HG03280 (cell line): ENCODE measurements around the gene AUTS2.

Experiments used
- ATAC-seq: cut with Tn5 transposase; IDR thresholded peaks from one replicate; pipeline ENCODE4 v1.9.1; 2021; ENCODE audit warnings: mild to moderate bottlenecking, moderate library complexity; ENCODE audit not compliant: unreplicated experiment

The AUTS2 gene

DNA sequence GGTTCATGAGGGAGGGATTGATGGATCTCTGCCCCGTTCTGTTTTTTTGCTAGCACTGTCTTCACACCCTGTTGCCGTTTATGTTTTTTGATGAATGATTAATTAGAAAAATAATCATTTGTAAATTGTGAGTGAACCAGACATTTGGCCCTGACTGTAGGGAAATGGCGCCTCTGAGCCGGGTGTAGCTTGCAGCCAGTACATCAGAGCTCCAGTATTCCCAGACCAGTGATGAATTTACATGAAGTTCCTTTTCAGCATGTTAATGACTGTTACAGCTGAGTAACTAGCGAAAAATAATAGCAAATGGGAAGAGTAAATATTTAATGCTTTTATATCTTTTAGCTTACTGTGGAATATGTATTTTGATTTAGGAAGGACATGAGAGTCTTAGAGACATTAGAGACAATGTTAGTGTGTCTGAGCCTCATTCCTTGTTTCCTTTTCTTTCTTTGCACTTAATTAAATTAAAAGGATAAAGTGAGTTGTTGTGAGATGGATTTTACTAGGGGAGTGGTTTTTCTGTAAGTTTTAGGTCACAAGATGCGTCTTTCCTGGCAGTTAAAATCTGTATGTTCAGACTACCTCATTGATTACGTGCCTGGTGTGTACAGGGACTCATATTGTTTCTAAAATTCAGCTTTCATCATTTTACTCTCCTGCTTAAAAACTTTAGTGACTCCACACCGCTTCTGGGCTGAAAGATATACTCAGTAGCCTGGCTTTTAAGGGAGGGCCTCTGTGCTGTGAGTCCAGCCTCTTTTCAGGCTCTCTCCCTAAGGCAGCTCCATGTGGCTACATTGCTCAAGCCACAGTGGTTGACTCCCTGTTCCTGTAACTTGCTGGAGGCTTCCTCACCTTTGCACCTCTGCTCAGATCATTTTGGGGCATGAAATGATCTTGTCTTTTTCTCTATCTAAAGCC lies 86.4 kb downstream of the AUTS2 start:
- ATAC-seq, result no peak

DNA sequence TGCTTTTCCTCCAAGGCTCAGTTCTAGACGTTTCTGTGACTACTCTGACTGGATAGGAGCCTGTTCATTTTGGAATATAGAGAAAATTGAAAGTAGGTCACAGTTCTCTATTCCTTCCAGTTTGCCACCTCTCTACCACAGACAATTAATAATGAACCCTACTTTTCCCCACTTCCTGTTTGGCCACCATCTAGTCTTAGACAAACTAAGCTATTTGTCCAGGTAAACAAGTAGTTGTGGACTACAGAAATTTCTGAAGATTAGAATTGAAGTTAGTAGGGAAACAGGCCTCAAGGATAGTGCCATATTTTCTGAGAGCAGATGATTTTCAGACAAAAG lies 87.0 kb downstream of the AUTS2 start:
- ATAC-seq, result no peak

GRCh38 chr7:69686366-69686765 lies 88.1 kb downstream of the AUTS2 start:
- ATAC-seq, result no peak

- ATAC-seq, result no peak
Observed at GRCh38 chr7:69687739-69688433, 89.6 kb downstream of the AUTS2 start.

- no peak for ATAC-seq
Observed at GRCh38 chr7:69690329-69690728, 92.1 kb downstream of the AUTS2 start.

DNA sequence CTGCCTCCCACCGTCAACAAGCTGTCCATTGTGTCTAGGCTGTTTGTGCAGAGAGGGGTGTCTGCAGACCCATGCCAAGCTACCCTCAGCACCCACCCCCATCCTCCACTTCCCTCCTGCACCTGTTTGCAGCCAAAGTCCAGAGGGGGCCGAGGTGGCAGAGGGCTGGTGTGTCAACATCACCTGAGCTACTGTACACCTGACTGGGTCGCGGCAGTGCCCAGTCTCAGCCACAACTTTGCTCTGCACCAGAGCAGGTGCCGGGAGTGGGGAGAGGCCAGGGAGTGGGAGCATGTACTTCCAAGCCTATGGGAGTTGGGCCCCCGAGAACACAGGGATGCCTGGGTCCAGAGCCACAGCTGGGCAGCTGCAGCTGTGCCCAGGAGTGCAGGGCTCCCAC lies 93.1 kb downstream of the AUTS2 start:
- ATAC-seq, result no peak

DNA sequence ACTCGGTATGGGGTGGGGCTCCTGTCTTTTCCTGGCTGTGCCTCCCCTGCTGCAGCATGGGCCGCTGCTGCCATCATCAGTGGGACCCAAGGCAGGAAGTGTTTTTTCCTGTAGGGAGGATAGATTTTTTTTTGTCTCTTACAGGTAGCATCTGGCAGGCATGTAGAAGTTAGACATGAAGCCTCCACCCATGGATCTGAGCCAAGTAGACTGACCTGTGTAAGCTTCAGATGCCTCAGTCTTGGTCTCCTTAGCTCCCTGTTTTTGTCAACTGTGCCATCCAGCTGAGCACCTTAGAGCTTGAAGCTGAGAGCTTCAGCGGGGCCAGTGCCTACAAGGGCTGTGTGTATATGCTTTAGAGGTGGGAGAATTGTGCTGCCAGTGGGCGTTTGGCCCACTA lies 93.5 kb downstream of the AUTS2 start:
- no peak for ATAC-seq

GRCh38 chr7:69692611-69693010 lies 94.3 kb downstream of the AUTS2 start:
- ATAC-seq, result no peak

DNA sequence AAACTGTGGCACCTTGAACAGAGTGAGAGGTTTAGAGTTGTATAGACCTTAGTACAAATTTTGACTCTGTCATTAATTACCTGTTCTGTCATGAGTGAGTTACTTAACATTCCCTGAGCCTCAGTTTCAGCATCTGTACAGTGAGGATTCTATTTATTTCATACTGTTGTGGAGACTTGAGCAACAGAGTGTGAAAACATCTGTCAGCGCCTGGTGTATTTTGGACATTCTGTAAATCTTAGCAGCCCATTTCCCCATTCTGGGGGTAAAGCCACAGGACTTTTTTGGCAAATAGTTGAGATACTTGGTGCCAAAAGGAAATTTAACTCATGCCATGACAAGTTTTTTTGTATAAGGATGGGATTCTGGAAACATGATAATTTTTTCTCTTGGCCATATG lies 94.8 kb downstream of the AUTS2 start:
- no peak for ATAC-seq

- ATAC-seq, result peak; percentile 73
Observed at GRCh38 chr7:69696054-69696591, 97.8 kb downstream of the AUTS2 start.

DNA sequence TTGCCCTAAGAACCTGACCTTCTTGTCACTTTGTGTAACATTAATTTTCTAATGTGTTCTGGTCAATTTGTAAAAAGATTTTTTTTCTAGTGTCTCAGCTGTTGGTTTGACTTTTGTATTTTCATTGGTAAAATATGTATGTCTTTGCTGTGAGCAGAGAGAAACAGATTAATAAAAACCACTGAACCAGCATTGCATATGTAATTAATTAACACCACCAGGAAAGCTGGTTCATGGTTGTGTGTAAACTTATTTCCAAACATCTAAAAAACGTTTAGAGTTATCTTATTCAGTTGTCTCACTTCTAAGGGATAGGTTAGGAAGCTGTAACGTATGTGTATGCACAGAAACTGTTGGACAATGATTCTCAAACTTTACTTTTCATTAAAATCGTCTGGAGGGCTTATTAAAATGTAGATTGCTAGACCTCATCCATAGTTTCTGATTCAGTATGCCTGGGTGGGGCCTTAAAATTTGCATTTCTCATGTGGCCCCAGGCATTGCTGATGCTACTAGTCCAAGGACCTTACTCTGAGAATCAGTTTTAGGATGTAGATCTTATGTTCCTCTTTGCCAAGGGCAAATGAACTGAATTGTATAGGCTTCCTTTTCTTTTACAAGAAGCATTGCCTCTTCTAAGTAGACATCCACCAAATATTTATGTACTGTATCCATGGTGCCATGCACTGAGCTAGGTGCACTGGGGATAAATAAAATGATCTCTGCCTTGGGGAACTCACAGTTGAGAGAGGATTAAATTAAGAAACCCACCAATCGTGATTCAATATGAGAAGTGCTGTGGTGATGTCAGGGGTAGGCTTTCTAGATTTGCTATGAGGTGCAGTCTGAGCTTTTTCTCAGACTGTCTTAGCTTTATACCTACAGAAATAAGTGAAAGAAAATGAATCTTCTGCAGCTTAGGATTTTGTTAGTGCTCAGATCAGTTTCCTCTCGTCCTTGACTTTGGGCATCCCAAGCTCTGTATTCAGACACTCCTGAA lies 98.7 kb downstream of the AUTS2 start:
- no peak for ATAC-seq

GRCh38 chr7:69698109-69698825 lies 100.0 kb downstream of the AUTS2 start:
- ATAC-seq, result no peak

DNA sequence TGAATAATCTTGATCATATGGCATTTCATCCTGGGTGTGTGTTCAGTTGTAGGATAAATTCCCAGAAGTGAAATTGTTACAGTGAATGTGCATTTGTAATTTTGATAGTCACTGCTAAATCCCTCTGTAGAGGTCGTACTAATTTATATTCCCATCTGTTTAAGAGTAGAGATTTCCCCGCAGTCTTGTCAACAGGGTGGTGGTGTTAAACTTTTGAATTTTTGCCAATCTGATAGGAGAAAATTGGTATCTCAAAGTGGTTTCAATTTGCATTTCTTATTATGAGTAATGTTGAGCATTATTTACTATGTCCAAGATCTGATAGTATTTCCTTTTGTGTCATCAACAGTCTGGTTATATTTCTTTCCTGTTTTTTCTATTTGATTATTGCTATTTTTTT lies 101.7 kb downstream of the AUTS2 start:
- no peak for ATAC-seq

DNA sequence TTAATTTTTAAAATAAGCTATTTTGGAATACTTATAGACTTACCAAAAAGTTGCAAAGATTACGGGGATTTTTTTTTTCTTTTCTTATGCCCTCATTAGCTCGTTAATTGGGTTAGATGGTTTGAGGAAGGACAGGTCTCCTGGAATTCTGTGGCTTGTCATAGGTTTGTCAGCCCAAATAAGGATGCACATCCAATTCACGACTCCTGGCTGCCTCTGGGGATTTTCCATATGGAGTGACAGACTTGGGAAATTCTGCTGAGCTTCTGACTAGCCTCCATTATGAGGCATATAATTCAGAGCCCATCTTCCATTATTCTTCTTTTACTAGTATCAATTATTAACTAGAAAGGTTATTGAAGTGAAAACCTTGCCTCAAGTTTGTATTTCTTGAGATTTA lies 102.1 kb downstream of the AUTS2 start:
- no peak for ATAC-seq

- no peak for ATAC-seq
Observed at GRCh38 chr7:69701288-69701687, 103.0 kb downstream of the AUTS2 start.

GRCh38 chr7:69702357-69702756 lies 104.1 kb downstream of the AUTS2 start:
- ATAC-seq, result no peak

- no peak for ATAC-seq
Observed at GRCh38 chr7:69703099-69703498, 104.8 kb downstream of the AUTS2 start.

GRCh38 chr7:69706070-69706469 lies 107.8 kb downstream of the AUTS2 start:
- ATAC-seq, result no peak

GRCh38 chr7:69708857-69709256 lies 110.6 kb downstream of the AUTS2 start:
- no peak for ATAC-seq

GRCh38 chr7:69710768-69711438 lies 112.6 kb downstream of the AUTS2 start:
- ATAC-seq, result no peak
